ENCODE results near the gene TSPYL1.

The TSPYL1 gene

DNA sequence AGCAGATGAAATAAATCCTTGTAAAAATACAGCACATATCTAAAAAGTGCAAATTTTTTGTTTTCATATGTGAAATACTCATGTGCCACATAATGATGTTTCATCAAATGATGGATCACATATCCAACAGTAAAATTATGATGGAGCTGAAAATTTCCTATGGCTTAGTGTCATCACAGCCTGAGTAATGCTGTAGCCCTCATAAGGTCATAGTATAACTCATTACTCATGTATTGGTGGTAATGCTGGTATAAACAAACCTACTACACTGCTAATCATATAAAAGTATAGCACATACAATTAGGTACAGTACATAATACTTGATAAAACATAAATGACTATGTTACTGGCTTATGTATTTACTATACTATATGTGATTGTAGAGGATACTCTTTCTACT, 12.9 kb downstream of the TSPYL1 start:
- ChIA-PET CTCF (interaction anchor here (0.6 to 9.1 kb wide), 18 partner anchors 8 to 527 kb away, joined by 3 to 159 read pairs (median 4); partner anchors contain the start of genes CALHM5, RSPH4A, TSPYL1 and TSPYL4), POLR2A (no interaction called here)

More for the DNA sequence above, 12.9 kb downstream of the TSPYL1 start:
- H3K9me3 ChIP-seq (ENCODE audit: control insufficient read depth, insufficient read depth, low read depth, low read length), result no peaks in the 10 kb centered on the region
- H3K27ac ChIP-seq (ENCODE audit: extremely low read depth, low read depth, low read length), result no peak overlapping the region
- H3K36me3 ChIP-seq (ENCODE audit: control insufficient read depth in 2 of 2, insufficient read depth in 1 of 2, low read length in 2 of 2), result peaks cover 0 to 58% of the 10 kb centered on the region in 2 experiments; a peak in 1 of 3 replicates
- no peak overlapping the region for H3K4me3 ChIP-seq (ENCODE audit: low read depth, low read length)
- TF ChIP-seq ZFP37 (tag by site-specific recombination; IDR thresholded peaks at IDR 0.05), result no peak
- no peak for TF ChIP-seq OSR2 (tag by site-specific recombination; IDR thresholded peaks at IDR 0.05)
- TF ChIP-seq BCL11A (tag by site-specific recombination; IDR thresholded peaks at IDR 0.05; ENCODE audit: low read depth), result no peak
- TF ChIP-seq ZNF660 (tag by site-specific recombination; IDR thresholded peaks at IDR 0.05), result no peak
- no peak for TF ChIP-seq ZNF521 (tag by site-specific recombination; IDR thresholded peaks at IDR 0.05)
- no peak for TF ChIP-seq ZNF155 (tag by site-specific recombination; IDR thresholded peaks at IDR 0.05)
- TF ChIP-seq, protein P1, sequence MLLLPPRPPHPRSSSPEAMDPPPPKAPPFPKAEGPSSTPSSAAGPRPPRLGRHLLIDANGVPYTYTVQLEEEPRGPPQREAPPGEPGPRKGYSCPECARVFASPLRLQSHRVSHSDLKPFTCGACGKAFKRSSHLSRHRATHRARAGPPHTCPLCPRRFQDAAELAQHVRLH (tag by site-specific recombination; IDR thresholded peaks at IDR 0.05), result no peak
- no peak for TF ChIP-seq ZIC2 (tag by site-specific recombination; IDR thresholded peaks at IDR 0.05)
- TF ChIP-seq, protein P2, sequence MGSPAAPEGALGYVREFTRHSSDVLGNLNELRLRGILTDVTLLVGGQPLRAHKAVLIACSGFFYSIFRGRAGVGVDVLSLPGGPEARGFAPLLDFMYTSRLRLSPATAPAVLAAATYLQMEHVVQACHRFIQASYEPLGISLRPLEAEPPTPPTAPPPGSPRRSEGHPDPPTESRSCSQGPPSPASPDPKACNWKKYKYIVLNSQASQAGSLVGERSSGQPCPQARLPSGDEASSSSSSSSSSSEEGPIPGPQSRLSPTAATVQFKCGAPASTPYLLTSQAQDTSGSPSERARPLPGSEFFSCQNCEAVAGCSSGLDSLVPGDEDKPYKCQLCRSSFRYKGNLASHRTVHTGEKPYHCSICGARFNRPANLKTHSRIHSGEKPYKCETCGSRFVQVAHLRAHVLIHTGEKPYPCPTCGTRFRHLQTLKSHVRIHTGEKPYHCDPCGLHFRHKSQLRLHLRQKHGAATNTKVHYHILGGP (tag by site-specific recombination; IDR thresholded peaks at IDR 0.05), result no peak
- TF ChIP-seq, protein P3, sequence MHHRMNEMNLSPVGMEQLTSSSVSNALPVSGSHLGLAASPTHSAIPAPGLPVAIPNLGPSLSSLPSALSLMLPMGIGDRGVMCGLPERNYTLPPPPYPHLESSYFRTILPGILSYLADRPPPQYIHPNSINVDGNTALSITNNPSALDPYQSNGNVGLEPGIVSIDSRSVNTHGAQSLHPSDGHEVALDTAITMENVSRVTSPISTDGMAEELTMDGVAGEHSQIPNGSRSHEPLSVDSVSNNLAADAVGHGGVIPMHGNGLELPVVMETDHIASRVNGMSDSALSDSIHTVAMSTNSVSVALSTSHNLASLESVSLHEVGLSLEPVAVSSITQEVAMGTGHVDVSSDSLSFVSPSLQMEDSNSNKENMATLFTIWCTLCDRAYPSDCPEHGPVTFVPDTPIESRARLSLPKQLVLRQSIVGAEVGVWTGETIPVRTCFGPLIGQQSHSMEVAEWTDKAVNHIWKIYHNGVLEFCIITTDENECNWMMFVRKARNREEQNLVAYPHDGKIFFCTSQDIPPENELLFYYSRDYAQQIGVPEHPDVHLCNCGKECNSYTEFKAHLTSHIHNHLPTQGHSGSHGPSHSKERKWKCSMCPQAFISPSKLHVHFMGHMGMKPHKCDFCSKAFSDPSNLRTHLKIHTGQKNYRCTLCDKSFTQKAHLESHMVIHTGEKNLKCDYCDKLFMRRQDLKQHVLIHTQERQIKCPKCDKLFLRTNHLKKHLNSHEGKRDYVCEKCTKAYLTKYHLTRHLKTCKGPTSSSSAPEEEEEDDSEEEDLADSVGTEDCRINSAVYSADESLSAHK (tag by site-specific recombination; IDR thresholded peaks at IDR 0.05), result no peak
- no peak for TF ChIP-seq ZBTB6 (tag by site-specific recombination; IDR thresholded peaks at IDR 0.05)
- TF ChIP-seq ZNF76 (tag by site-specific recombination; IDR thresholded peaks at IDR 0.05; ENCODE audit: borderline replicate concordance, low read depth), result no peak
- TF ChIP-seq, protein P4, sequence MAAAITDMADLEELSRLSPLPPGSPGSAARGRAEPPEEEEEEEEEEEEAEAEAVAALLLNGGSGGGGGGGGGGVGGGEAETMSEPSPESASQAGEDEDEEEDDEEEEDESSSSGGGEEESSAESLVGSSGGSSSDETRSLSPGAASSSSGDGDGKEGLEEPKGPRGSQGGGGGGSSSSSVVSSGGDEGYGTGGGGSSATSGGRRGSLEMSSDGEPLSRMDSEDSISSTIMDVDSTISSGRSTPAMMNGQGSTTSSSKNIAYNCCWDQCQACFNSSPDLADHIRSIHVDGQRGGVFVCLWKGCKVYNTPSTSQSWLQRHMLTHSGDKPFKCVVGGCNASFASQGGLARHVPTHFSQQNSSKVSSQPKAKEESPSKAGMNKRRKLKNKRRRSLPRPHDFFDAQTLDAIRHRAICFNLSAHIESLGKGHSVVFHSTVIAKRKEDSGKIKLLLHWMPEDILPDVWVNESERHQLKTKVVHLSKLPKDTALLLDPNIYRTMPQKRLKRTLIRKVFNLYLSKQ (tag by site-specific recombination; IDR thresholded peaks at IDR 0.05; ENCODE audit: borderline replicate concordance), result no peak
- TF ChIP-seq GLIS2 (tag by site-specific recombination; IDR thresholded peaks at IDR 0.05), result no peak
- TF ChIP-seq ZNF280D (tag by site-specific recombination; IDR thresholded peaks at IDR 0.05), result no peak
- TF ChIP-seq ZNF747 (tag by site-specific recombination; IDR thresholded peaks at IDR 0.05), result no peak
- no peak for TF ChIP-seq SCRT1 (tag by site-specific recombination; IDR thresholded peaks at IDR 0.05; ENCODE audit: borderline replicate concordance)
- no peaks in the 10 kb centered on the region for H3K4me1 ChIP-seq (ENCODE audit: control insufficient read depth, insufficient read depth, low read length)

All from HEK293 (cell line).